Jurkat, Clone E6-1 (cell line): ENCODE measurements around the gene RPS26.
"Not testable (repeated sequence)": the region's sequence is repeated elsewhere in the genome, so short reads cannot be mapped to it uniquely, and the experiment has no call there.

Experiments
- DNase-seq: peaks from one replicate; pipeline ENCODE4 v3.0.0-alpha.2; 2011; ENCODE audit warnings: low read depth, low spot score
- H3K4me3 ChIP-seq: 2 replicates; pipeline ENCODE4 v1.5.1; 2011; ENCODE audit warnings: mild to moderate bottlenecking, low read length, control low read depth, moderate library complexity

The RPS26 gene

DNA sequence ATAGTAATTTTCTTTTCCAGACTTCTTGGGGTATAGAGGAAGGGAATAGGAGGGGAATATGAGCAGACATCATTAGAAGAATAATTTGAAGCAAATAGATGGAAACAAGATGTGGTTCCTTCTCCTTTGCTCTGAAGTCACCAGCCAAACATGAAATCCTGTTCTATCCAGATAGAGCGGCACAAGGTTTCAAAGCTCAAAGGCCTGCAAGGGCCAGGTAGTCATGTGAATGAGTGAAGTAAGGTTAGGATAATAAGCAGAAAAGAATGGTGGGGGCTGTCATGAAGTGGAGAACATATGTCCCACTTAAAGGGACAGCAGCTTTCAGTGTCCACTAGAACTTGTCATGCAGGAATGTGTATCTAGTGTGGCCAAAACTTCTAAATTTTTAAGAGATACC, 23.4 kb upstream of the RPS26 start:
- H3K4me3 ChIP-seq: no peak overlapping the region
- no peak for DNase-seq

DNA sequence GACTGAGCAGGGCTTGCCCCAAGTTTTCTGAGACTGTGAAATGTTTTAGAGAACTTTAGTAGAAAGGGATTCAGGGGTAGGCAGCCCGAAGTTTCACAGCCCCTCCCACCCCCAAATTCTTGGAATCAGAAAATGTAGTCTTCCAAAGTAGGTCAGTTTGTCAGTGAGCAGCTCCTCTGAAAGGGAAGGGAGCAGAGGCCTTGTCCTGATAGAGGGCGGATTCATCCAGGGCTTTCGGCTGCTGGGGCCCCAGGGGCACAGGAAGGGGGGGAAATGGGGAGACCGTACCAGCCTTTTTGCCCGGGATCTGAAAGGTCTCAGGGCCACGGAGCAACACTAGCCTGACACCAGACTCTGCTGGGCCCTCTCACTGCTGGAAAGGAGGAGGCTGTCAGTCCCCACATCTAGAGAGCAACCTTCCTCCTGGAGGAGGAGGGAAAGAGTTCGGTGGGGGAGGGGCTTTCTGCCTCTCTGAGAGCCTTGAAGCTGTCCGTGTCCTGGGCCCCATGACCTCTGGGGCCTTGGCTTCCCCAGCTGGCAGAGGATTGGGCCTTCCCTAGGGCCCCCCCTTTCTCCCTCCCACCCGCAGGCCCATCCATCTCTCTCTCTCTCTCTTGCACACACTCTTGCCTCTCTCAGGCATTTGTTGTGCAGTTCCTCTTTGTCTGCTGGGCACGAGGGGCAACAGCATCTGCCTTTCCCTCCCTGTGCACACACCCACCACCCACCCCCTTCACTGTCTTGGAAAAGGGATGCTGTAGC, 21.1 kb upstream of the RPS26 start, which contains the start of gene IKZF4:
Gene IKZF4, plus strand, starts transcription at position 621 of the 762 bp plus-strand sequence. CDS start 451 bp downstream, outside the sequence.
- H3K4me3 ChIP-seq: no peak within 1 kb of the TSS
- no peak for DNase-seq

DNA sequence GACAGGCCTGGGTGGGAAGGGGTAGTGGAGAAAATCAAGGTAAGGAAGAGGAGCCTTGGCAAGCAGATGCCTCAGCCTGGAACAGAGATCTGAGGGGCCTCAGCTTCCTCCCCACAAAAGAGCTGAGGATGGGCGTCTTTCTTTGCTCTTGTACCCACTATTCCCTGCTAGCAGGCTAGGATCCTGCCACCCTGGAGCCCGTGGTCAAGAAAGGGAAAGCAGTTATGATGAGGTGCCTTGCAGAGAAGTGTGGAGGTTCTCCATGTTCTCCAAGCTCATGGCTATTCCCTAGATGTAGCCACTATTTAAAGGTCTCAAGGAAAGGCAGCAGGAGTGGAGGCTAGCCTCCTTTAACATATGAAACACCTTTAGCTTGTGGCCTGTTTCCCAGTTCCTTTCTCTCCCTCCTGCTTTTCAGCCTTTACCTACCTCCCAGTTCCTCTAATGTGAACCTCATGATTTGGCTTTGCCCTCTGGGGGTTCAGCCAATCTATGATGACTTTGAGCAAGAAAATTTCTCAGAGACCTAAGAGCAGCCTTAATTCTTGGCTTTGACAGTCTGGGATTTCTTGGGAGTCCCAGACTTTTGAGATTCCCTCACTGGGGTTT, 19.7 kb upstream of the RPS26 start:
- no peak for DNase-seq
- H3K4me3 ChIP-seq: no peak overlapping the region

DNA sequence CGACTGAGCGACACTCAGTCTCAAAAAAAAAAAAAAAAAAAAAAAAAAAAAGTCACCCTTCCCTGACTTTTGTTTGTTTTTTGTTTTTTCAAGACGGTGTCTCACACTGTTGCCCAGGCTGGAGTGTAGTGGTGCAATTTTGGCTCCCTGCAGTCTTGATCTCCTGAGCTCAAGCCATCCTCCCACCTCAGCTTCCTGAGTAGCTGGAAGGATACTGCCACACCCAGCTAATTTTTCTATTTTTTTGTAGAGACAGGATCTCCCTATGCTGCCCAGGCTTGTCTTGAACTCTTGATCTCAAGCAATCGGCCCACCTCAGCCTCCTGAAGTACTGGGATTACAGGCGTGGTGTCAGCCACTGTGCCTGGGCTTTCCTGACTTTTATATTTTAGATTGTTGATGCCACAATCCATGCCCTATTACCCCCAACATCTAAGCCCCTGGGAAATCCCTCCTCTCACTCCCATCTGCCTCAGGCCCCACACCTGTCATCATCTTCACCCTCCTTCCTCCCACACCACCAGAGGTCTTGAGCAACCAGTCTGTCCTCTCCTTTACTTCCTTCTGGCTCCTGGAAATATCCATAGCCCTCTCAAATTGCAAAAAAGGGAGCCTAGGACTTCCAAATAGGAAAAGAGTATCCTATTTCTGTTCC, 13.1 kb upstream of the RPS26 start:
- DNase-seq: no peak

DNA sequence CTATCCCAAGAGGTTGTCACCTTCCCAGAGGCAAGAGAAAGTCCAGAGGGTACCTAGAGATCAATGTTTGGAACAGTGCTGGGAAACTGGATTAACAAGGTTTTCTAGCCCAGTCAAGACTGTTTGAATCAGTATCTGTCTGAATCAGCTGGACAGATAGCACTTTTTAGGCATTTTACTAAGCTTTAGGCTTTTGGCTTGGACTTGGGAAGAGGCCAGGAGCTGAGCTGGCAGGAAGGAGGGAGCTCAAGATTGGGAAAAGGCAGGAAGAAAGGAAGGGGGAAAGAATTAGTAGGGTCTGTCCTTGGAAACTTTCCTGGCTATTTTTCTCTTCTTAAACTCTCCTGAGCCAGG, 12.6 kb upstream of the RPS26 start:
- no peak overlapping the region for H3K4me3 ChIP-seq
- DNase-seq: no peak

More for the DNA sequence above, 13.1 kb upstream of the RPS26 start:
- H3K4me3 ChIP-seq: no peak overlapping the region

DNA sequence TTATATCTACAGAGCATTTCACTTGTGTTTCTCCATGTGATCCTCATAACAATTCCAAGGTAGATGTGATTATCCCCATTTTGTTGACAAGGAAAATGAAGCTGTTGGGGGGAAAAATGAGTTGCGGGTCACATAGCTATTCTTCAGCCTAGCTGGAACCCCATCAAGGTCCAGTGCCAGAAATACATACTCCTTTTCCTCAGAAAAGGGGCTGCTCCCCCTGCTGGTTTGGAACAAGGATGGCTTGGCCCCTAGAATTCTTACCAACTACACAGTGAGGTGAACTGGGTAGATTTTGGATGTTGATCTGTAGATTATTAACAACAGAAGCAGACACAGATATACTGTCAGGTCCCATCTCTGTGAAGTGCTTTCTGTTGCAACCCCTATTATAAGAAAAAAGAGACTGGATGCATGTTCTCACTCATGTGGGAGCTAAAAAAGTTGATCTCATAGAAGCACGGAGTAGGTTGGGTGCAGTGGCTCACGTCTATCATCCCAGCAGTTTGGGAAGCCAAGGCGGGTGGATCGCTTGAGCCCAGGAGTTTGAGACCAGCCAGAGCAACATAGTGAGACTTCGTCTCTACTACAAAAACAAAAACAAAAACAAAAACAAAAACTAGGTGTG, 11.9 kb upstream of the RPS26 start:
- peak; percentile 34 for DNase-seq
- no peak overlapping the region for H3K4me3 ChIP-seq

DNA sequence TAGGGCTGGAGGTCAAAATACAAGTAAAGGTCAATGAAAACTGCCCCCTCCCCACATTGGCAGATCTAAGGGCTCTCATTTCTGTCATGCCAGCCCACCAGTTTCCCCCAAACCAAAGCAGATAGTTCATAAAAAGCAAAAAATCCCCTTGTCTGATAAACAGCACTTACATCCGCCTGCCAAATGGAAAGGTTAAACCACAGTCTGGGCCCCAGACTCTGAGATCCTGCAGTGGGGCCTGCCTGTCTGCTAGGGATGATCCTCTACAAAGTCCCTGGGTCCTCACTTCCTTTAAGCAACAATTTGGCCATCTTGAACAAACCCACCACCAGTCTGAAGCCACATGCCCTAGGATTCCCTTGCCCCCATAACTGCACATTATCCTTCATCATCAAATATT, 9.7 kb upstream of the RPS26 start:
- DNase-seq: no peak

DNA sequence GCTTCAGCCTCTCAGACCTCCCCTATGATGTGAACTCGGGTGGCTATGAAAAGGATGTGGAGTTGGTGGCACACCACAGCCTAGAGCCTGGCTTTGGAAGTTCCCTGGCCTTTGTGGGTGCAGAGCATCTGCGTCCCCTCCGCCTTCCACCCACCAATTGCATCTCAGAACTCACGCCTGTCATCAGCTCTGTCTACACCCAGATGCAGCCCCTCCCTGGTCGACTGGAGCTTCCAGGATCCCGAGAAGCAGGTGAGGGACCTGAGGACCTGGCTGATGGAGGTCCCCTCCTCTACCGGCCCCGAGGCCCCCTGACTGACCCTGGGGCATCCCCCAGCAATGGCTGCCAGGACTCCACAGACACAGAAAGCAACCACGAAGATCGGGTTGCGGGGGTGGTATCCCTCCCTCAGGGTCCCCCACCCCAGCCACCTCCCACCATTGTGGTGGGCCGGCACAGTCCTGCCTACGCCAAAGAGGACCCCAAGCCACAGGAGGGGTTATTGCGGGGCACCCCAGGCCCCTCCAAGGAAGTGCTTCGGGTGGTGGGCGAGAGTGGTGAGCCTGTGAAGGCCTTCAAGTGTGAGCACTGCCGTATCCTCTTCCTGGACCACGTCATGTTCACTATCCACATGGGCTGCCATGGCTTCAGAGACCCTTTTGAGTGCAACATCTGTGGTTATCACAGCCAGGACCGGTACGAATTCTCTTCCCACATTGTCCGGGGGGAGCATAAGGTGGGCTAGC, 7.0 kb upstream of the RPS26 start:
- DNase-seq: peak; percentile 48
- no peak overlapping the region for H3K4me3 ChIP-seq

More for the DNA sequence above, 9.7 kb upstream of the RPS26 start:
- H3K4me3 ChIP-seq: no peak overlapping the region

DNA sequence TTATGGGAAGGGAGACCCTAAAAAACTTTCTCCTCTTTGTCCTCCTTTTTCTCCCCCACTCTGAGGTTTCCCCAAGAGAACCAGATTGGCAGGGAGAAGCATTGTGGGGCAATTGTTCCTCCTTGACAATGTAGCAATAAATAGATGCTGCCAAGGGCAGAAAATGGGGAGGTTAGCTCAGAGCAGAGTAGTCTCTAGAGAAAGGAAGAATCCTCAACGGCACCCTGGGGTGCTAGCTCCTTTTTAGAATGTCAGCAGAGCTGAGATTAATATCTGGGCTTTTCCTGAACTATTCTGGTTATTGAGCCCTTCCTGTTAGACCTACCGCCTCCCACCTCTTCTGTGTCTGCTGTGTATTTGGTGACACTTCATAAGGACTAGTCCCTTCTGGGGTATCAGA, 4.6 kb upstream of the RPS26 start:
- H3K4me3 ChIP-seq: no peak overlapping the region
- no peak for DNase-seq

DNA sequence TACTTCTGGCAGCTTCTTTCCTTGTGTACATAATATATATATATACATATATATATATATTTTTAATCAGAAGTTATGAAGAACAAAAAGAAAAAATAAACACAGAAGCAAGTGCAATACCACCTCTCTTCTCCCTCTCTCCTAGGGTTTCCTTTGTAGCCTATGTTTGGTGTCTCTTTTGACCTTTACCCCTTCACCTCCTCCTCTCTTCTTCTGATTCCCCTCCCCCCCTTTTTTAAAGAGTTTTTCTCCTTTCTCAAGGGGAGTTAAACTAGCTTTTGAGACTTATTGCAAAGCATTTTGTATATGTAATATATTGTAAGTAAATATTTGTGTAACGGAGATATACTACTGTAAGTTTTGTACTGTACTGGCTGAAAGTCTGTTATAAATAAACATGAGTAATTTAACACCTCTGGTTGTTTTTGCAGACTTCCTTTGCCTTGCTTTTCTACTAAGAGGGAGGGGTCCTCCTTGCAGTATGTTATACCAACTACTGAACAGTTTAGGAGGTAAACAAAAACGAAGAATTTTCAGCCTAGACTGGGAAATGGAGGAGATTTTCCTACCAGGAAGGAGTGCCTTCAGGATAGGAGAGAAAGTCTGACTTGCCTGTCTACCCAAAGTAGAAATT, 3.6 kb upstream of the RPS26 start:
- no peak for DNase-seq

DNA sequence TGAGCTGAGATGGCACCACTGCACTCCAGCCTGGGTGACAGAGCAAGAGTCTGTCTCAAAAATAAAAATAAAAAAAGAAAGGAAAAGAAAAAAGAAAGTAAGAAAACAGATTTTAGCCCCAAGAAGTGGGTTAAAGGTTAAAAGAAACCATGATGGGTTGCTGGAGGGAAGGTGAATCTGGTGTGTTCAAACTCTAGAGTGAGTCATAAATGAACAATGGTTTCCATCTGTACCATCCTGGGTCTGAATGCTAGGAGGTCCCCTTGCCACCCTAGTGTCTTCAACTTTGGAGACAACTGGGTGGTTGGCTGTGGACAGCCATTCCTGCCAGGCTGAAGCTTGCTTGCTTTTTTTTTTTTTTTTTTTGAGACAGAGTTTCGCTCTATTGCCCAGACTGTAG, 1.6 kb upstream of the RPS26 start:
- no peak for DNase-seq
- no peak overlapping the region for H3K4me3 ChIP-seq

More for the DNA sequence above, 3.6 kb upstream of the RPS26 start:
- no peak overlapping the region for H3K4me3 ChIP-seq

DNA sequence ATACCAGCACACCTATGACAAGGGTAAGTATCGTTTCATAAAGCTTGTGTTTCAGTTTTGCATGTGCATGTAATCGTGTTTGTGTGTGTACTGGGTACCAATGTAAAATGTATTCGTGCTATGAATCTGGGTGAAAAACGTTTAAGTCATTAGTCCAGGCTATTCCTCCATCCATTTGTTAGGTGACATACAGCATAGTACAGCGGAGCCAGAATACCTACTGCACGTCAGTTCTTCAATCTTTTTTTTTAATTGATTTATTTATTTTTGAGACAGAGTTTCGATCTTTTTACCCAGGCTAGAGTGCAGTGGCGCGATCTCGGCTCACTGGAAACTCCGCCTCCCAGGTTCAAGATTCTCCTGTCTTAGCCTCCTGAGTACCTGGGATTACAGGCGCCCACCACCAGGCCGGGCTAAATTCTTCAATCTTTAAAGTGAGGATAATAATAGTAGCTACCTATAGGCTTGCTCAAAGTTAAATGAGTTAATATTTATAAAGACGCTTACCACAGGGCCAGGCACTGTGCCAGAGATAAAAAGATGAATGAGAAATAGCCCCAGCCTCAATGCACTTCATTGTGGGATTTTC, 661 bp upstream of the RPS26 start:
- H3K4me3 ChIP-seq: peak overlapping the region; percentile 78
- DNase-seq: no peak

DNA sequence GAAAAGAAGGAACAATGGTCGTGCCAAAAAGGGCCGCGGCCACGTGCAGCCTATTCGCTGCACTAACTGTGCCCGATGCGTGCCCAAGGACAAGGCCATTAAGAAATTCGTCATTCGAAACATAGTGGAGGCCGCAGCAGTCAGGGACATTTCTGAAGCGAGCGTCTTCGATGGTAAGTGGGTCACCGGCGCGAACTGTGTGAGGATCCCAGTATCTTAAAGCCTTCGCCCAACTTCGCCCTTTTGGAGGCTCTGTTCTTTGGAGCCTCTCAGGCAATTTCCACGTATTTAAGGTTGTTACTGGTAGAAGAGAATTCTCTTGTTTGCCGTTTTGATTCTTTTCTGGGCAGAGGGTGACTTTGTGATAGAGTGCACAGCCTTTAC, 704 bp downstream of the RPS26 start:
- not testable (repeated sequence) for DNase-seq
- peak overlapping the region; percentile 78 for H3K4me3 ChIP-seq

DNA sequence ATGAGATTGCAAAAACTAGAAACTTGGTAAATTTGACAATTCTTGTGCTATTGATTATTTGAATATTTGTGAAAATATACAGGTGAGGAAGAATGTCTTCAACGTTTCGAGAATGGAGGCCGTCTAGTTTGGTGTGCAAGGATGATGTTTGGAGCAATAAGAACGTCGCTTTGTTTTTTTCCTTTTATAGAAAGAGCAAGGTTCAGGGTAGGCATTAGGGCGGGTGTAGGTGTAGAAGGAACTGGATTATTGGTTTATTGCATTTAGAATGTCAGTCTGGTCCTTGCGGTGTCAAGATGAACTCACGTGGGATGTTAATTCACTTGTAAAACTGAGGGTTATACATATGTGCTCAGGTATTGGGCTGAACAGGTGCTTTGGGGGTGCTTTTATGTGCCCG, 1.1 kb downstream of the RPS26 start:
- no peak for DNase-seq
- H3K4me3 ChIP-seq: peak overlapping the region; percentile 78

DNA sequence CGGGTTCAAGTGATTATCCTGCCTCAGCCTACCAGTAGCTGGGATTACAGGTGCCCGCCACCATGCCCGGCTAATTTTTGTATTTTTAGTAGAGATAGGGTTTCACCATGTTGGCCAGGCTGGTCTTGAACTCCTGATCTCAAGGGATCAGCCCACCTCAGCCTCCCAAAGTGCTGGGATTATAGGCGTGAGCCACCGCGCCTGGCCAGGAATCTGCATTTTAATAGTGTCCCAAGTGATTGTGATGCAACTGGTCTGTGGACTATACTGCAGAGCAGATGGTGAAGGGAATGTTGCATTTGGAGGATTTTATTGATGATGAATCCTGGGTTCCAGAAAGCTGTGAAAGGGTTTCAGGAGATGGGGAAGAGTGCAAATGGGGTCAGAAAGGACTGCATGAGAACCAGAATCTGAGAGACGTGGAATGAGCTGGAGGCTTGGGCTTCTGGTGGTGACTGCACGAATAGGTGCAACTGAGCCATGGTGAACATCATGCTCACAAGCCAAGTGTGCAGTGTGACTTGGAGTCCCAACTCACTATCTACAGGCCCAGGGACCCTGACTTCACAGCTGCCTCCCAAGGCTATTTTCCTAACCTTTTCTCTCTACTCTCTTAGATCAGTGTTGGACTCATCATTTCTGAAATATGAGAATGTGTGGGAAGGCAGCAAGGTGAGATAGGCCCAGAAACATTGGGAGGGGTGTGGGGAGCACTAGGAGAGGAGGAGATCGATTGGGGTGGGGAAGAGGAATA, 4.5 kb downstream of the RPS26 start:
- no peak for DNase-seq
- H3K4me3 ChIP-seq: no peak overlapping the region

DNA sequence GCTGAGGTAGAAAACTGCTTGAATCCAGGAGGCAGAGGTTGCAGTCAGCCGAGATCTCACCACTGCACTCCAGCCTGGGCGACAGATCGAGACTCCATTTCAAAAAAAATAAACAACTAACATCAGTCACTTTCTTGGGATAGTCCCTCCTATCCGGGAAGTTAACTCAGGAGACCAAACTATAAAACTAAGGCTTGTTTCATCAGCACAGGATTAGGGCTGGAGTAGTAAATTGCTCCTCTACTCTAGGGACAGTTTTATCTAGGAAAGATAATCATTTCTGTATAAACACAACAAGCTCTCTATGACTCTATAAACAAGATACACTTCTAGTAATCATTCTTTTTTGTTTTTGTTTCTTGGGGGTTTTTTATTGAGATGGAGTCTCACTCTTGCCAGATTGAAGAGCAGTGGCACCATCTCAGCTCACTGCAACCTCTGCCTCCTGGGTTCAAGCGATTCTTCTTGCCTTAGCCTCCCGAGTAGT, 11.7 kb downstream of the RPS26 start:
- H3K4me3 ChIP-seq: no peak overlapping the region
- no peak for DNase-seq

DNA sequence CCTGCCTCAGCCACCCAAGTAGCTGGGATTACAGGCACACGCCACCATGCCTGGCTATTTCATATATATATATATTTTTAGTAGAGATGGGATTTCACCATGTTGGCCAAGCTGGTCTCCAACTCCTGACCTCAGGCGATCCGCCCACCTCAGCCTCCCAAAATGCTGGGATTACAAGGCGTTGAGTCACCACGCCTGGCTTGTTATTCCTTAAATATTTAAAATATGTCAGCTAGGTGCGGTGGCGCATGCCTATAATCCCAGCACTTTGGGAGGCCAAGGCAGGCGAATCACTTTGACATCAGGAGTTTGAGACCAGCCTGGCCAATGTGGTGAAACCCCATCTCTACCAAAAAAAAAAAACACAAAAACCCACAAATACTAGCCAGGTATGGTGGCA, 18.2 kb downstream of the RPS26 start:
- DNase-seq, H3K4me3 ChIP-seq: not testable (repeated sequence)

DNA sequence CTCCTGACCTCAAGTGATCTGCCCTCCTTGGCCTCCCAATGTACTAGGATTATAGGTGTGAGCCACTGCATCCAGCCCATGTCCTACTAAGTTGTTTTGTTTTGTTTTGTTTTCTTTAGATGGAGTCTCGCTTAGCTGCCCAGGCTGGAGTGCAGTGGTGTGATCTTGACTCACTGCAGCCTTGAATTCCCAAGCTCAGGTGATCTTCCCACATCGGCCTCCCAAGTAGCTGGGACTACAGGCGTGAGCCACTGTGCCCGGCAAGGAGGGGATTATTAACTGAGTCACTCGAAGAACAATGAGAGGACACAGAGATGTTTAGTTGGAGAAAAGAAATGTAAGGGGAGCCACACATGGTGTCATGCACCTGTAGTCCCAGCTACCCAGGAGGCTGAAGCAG, 20.3 kb downstream of the RPS26 start:
- no peak overlapping the region for H3K4me3 ChIP-seq
- no peak for DNase-seq
